HL-60 (cell line): Measurements from ENCODE around the gene TMEM255B.

Experiments
- CTCF ChIP-seq: IDR thresholded peaks from one replicate; pipeline ENCODE4 v1.5.1; 2011; ENCODE audit warnings: low read length, control low read depth, inconsistent platforms; ENCODE audit not compliant: insufficient read depth
- POLR2AphosphoS5 ChIP-seq: IDR thresholded peaks from 2 replicates; pipeline ENCODE4 v1.6.1; 2012; ENCODE audit warnings: low read depth

DNA sequence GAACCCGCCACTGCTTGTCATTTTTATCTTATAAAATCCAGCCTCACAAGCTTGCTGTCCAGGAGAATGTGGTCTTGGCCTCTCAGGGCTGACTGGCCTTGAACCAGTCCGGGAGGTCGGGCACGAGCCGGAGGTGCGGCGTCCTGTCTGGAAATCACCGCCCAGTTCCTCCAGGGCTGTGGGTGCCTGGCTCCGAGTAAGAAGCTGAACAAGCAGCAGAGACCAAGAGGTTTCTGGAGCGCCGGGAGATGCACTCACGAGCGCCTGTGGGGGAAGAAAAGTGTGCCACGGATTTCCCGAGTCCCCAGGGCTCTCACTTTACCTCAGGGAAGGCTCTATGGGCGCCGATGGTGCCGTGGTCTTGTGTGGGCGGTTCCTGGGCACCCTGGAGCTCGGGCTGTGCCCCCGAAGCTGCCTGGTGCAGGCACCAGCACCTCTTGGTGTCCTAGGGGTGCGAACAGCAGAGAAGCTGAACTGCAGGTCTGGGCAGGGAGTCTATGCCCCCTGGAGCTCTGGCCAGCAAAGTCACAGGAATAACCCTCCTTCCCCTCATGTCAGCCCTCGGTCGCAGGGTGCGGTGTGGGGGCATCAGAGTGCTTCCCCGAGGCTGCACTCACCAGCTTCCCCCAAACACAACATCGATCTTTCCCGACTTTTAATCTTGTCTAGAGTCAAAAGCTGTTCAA lies 54.9 kb downstream of the TMEM255B start:
- TF ChIP-seq CTCF (no peak), POLR2AphosphoS5 (no peak)
